GM18520 (cell line): ENCODE results near the gene C1QTNF12.
"Not testable (repeated sequence)": the region's sequence is repeated elsewhere in the genome, so short reads cannot be mapped to it uniquely, and the experiment has no call there.

Experiments used
- ATAC-seq: cut with Tn5 transposase; IDR thresholded peaks from one replicate; pipeline ENCODE4 v1.9.1; 2021; ENCODE audit not compliant: unreplicated experiment

The C1QTNF12 gene

GRCh38 chr1:1259951-1260600 is 13.6 kb upstream of the C1QTNF12 start:
- no peak for ATAC-seq

DNA sequence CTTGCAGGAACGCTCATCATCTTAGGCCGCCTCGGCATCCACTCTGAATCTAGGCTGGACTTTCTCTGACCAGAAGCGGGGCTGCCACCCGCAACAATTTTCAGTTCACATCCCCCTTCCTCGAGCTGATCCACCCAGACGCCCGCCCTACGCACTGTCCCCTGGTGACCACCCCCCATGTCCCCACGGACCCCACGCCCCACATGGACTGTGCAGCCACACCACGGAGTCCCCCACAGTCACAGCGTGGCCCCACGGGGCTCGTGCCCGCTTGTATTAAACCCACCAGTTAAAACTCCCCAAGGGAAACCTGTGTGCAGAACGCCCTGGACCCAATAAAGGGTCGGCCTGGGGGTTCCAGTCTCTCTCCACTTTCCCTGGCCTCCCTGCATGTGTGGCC is 13.0 kb upstream of the C1QTNF12 start:
- ATAC-seq: no peak

- ATAC-seq: no peak
Measured at GRCh38 chr1:1259119-1259488, 12.6 kb upstream of the C1QTNF12 start.

DNA sequence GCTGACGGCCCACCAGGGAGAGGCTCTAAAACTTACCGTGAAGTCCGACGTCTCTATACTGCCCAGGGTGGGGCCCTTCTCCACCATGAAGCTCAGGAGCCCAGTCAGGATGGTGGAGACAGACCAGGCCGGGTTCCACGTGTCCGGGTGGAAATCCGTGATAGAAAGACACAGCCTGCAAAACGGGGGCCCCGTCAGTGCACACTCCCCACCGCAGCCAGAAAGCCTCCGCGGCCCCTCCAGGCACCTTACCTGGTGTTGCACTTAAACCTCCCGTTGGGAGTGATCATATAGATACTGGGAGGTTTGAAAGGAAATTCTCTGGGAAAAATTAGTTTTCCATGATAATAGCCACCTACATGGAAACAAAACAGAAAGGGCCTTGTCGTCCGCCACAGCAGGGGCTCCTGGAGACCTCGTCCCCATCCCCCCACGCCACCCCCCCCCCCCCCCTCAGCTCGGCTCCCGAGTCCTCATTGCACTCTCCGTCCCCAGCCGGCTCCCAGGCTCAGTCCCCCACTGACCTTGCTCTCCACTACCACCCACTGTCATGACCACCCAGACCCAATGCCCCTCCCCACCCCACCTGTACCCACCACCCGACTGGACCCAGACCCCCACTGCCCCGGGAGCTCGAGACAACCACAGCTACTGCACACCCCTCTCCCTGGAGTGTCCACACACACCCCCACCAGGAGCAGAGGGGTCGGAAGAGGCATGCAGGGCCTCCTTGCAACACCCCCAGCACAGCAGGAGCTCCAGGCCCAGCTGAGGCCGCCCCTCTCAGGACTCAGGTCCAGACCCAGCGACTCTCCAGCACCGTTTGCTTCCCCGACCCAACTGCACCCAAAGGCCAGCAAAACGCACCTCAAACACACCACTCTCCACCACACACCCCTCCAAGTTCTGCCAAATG is 10.7 kb upstream of the C1QTNF12 start:
- no peak for ATAC-seq

DNA sequence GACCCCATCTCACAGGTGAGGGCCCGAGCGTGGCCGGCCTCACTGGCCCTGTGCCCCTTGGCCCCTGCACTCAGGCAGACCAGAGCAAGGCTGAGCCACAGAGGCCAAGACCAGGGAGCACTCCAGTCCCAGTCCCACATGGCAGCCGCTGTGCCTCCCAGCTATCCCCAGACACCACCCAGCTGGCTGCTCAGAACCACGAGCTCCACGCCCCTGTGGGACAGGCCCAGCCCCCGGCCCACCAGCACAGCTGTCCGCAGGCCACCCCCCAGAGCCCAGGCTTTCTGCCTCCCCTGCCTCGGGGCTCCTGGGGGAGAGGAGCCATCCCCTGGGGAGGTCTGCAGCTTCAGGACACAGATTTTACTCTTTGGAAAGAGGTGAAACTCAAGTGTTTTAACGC is 9.1 kb upstream of the C1QTNF12 start:
- no peak for ATAC-seq

DNA sequence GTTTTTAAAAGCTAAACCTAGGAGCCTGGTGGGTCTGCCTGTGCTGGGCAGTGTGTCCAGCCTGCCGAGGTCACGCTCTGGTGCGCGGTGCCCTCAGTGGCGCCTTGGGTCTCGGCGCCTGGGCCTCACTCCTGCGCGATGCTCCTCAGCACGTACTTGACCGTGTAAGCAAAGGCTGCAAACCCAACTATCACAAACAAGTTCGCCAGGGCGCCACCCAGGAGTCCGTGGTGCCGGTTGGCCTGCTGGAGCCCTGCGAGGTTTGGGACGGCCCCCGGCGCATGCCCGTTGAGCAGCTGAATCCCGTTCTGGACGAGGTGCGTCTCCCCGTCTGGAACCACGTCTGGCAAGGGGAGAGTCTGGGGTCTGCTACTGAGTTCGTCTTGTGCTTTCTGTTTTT is 8.6 kb upstream of the C1QTNF12 start:
- ATAC-seq: no peak

GRCh38 chr1:1254667-1254998 is 8.1 kb upstream of the C1QTNF12 start:
- ATAC-seq: no peak

- no peak for ATAC-seq
Measured at GRCh38 chr1:1253972-1254666, 7.6 kb upstream of the C1QTNF12 start.

DNA sequence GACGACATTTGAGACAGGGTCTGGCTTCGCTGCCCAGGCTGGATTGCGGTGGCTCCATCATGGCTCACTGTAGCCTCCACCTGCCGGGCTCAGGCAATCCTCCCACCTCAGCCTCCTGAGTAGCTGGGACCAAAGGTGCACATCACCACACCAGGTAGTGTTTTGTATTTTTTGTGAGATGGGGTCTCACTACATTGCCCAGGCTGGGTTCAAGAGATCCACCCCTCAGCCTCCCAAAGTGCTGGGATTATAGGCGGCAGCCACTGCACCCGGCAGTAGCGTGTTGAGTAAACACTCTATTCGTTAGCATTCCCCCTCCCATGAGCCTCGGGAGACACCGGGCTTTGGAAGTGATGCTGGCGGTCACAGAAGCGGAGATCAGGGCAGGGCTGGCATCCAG is 6.8 kb upstream of the C1QTNF12 start:
- ATAC-seq: no peak

GRCh38 chr1:1250786-1251284 is 4.3 kb upstream of the C1QTNF12 start:
- ATAC-seq: no peak

GRCh38 chr1:1248009-1248913 is 1.7 kb upstream of the C1QTNF12 start:
- ATAC-seq: not testable (repeated sequence)

GRCh38 chr1:1247341-1247913 is 905 bp upstream of the C1QTNF12 start:
- no peak for ATAC-seq

- no peak for ATAC-seq
Measured at GRCh38 chr1:1245817-1246576, 525 bp downstream of the C1QTNF12 start.

DNA sequence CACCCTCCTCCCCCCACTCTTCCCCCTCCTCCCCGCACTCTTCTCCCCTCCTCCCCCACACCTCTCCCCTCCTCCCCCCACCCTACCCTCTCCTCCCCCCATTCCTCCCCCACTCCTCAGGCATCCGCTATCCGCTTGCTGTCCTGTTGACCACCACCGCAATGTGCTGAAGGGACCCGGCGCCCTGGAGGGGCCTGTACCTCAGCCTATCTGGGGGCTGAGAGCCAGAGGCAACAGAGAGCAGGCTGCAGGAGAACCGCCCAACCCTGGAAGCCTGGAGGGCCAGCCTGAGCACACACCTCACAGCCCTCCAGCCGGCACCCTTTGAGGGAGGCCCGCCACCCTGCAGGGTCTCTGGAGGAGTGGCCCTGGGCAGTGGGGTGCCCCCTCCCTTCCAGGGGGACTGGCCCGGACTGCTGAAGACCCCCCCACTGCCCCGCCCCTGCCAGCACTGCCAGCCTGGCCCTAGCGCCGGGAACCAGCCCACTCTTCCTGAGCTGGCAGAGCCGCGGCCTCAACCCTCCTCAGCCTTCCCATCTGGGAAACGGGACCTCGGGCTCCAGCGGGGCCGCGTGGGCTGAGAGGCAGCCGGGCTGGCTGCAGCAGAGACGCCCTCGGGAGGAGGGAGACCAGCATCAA is 1.2 kb downstream of the C1QTNF12 start:
- ATAC-seq: no peak

DNA sequence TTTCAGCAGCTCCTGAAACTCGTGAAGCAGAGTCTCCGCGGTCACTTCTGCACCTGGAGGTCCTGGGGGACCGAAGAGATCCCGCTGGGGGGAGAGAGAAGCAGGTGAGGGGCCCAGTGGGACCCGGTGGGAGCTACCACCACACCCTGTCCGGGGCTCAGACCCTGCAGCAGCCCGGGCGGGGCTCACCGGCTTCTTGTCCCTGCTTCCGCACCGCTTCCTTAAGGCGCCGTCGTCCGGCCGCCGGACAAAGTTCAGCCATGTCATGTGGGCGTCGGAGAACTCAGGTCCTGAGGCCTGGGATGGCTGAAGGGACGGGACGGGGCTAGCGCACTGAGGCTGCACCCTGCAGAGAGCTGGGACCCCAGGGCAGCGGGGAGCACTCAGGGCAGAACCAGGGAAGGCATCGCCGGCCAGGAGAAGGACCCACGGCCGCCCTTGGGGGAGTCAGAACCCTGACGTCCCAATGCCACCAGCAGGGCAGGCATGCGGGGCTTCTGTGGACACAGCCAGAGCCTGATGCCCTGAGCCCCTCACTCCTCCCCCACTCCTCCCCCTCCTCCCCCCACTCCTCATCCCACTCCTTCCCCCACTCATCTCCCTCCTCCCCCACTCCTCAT is 2.2 kb downstream of the C1QTNF12 start:
- no peak for ATAC-seq

- ATAC-seq: no peak
Measured at GRCh38 chr1:1243807-1244191, 2.7 kb downstream of the C1QTNF12 start.

DNA sequence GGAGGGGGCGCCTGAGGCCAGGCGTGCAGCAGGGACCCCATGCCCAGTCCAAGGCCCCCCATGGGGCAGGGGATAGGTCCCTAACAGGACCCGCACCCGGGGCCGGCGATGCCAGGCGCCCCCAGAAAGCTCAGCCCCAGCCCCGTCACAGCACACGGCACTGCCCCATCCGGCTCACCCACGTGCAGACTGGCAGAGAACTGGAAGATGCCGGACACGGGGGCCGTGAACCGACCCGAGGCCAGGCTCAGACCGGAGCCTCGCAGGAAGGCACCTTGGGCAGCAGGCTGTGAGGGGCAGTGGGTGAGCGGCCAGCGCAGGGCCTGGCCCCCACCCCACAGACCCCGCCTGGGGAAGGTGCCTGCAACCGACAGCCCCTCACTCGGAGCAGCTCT is 3.3 kb downstream of the C1QTNF12 start:
- no peak for ATAC-seq

- ATAC-seq: no peak
Measured at GRCh38 chr1:1242461-1243265, 3.9 kb downstream of the C1QTNF12 start.
